HCT116 (cell line): ENCODE data around the gene RABGAP1. TPM values are rescaled to one million over a fixed set of nuclear protein-coding genes. Genes with fewer than 3 reads are reported as not detected.

Experiments used
- ATAC-seq: fragments of 200-7000 bp; cut with Tn5 transposase; 2 replicates; pipeline ENCODE4 v1.9.1; 2020; ENCODE audit warnings: mild to moderate bottlenecking, moderate library complexity
- BruUV-seq: library from RNA; stranded (reverse); fragments of 400-500 nt; replicated peaks from 2 replicates; lab custom pipeline; 2021; lab: Mats Ljungman, UMichigan
- CTCF ChIA-PET: fragments of 300-600 bp; sonication (Branson Sonifier 250); formaldehyde crosslinking; loops from one replicate; lab custom pipeline; 2021; ENCODE audit warnings: antibody characterized with exemption; lab: Charles Lee
- POLR2A ChIA-PET: fragments of 300-600, 350-600 bp; sonication (Branson Sonifier 250); formaldehyde crosslinking; loops from one replicate; lab custom pipeline; 2021; ENCODE audit warnings: antibody characterized with exemption; lab: Charles Lee
- RAD21 ChIA-PET, 2 experiments: fragments of 300-600 bp; sonication (Branson Sonifier 250); formaldehyde crosslinking; loops; one replicate each; lab custom pipeline; 2023; ENCODE audit warnings: low total read pairs in 2 of 2; ENCODE audit not compliant: uncharacterized antibody in 2 of 2, unreplicated experiment in 2 of 2, low non-redundant PET in 1 of 2; lab: Charles Lee
- DNase-seq: peaks from one replicate; pipeline ENCODE4 v3.0.0-alpha.2; 2010; ENCODE audit warnings: low read depth, low spot score
- H2AFZ ChIP-seq: fragments of 200-600 bp; shearing (Covaris generic), sonication (generic); 2 replicates; pipeline ENCODE4 v1.6.1; 2017; ENCODE audit warnings: low read depth, mixed run types, mixed read lengths, antibody characterized with exemption, low read length; ENCODE audit not compliant: poor library complexity, severe bottlenecking
- H3K27ac ChIP-seq: 2 replicates; pipeline ENCODE4 v1.5.1; 2012; ENCODE audit warnings: low read depth, low read length
- H3K27me3 ChIP-seq: fragments of 200-600 bp; sonication (generic); 2 replicates; pipeline ENCODE4 v1.6.1; 2016; ENCODE audit warnings: mixed run types, low read length, mixed read lengths; ENCODE audit not compliant: insufficient read depth
- H3K36me3 ChIP-seq, 2 experiments: fragments of 200-500 bp in 1 of 2; fragments of 200-600 bp in 1 of 2; sonication (Bioruptor generic) in 1 of 2; sonication (generic) in 1 of 2; 2 replicates each; pipeline versions ENCODE4 v1.5.1 to v1.6.1; 2014 to 2016; ENCODE audit warnings: low read length in 2 of 2, inconsistent platforms in 1 of 2, mixed read lengths in 1 of 2, mixed run types in 1 of 2; ENCODE audit not compliant: insufficient read depth in 2 of 2, control insufficient read depth in 1 of 2
- H3K4me1 ChIP-seq, 2 experiments: fragments of 200-600 bp in 1 of 2; sonication (generic) in 1 of 2; 2 replicates each; pipeline versions ENCODE4 v1.5.1 to v1.6.1; 2012 to 2017; ENCODE audit warnings: low read length in 2 of 2, inconsistent platforms in 1 of 2, mild to moderate bottlenecking in 1 of 2, mixed read lengths in 1 of 2, mixed run types in 1 of 2, moderate library complexity in 1 of 2; ENCODE audit not compliant: insufficient read depth in 2 of 2, control insufficient read depth in 1 of 2
- H3K4me2 ChIP-seq: fragments of 200-600 bp; sonication (generic); 2 replicates; pipeline ENCODE4 v1.6.1; 2017; ENCODE audit warnings: mixed run types, low read length, mixed read lengths
- H3K4me3 ChIP-seq, 2 experiments: fragments of 200-600 bp in 1 of 2; sonication (generic) in 1 of 2; replicated peaks in 1 of 2; 2 replicates each; pipeline ENCODE4 v1.5.1; 2011 to 2016; ENCODE audit warnings: low read length in 2 of 2, control low read depth in 1 of 2, low read depth in 1 of 2, mild to moderate bottlenecking in 1 of 2, mixed read lengths in 1 of 2, mixed run types in 1 of 2
- H3K79me2 ChIP-seq: fragments of 200-600 bp; sonication (generic); 2 replicates; pipeline ENCODE4 v1.6.1; 2017; ENCODE audit warnings: mild to moderate bottlenecking, mixed run types, low read length, moderate library complexity, mixed read lengths; ENCODE audit not compliant: insufficient read depth
- H3K9ac ChIP-seq: fragments of 200-600 bp; sonication (generic); 2 replicates; pipeline ENCODE4 v1.6.1; 2016; ENCODE audit warnings: low read length, mixed read lengths
- H3K9me2 ChIP-seq: fragments of 200-600 bp; sonication (generic), shearing (Covaris generic); 2 replicates; pipeline ENCODE4 v1.6.1; 2017; ENCODE audit warnings: mixed run types, mild to moderate bottlenecking, moderate library complexity; ENCODE audit not compliant: insufficient read depth
- H3K9me3 ChIP-seq, 2 experiments: fragments of 200-500 bp in 1 of 2; fragments of 200-600 bp in 1 of 2; sonication (Bioruptor generic) in 1 of 2; sonication (generic) in 1 of 2; 2 replicates each; pipeline ENCODE4 v1.6.1; 2014 to 2017; ENCODE audit warnings: low read length in 2 of 2, mixed read lengths in 2 of 2, inconsistent platforms in 1 of 2, low read depth in 1 of 2, mild to moderate bottlenecking in 1 of 2, mixed run types in 1 of 2, moderate library complexity in 1 of 2; ENCODE audit not compliant: control insufficient read depth in 1 of 2, insufficient read depth in 1 of 2
- H4K20me1 ChIP-seq: fragments of 200-600 bp; sonication (generic), shearing (Covaris generic); 2 replicates; pipeline ENCODE4 v1.6.1; 2017; ENCODE audit warnings: mixed run types, mild to moderate bottlenecking, moderate library complexity; ENCODE audit not compliant: insufficient read depth
- ATF3 ChIP-seq: IDR thresholded peaks from 2 replicates; pipeline ENCODE4 v1.6.1; 2012
- CBX3 ChIP-seq: IDR thresholded peaks from 2 replicates; pipeline ENCODE4 v1.6.1; 2012; ENCODE audit warnings: low read depth
- CEBPB ChIP-seq: IDR thresholded peaks from 2 replicates; pipeline ENCODE4 v1.6.1; 2012; ENCODE audit warnings: low read depth
- CTCF ChIP-seq, 3 experiments: fragments of 200-600 bp in 1 of 3; sonication (generic) in 1 of 3; IDR thresholded peaks in 2 of 3; conservative IDR thresholded peaks in 1 of 3; 2 replicates each; pipeline ENCODE4 v1.5.1; 2012 to 2017; ENCODE audit warnings: low read depth in 2 of 3, low read length in 2 of 3, antibody characterized with exemption in 1 of 3, borderline replicate concordance in 1 of 3, control low read depth in 1 of 3, mild to moderate bottlenecking in 1 of 3, mixed read lengths in 1 of 3, mixed run types in 1 of 3, moderate library complexity in 1 of 3; ENCODE audit not compliant: insufficient read depth in 1 of 3
- ELF1 ChIP-seq: IDR thresholded peaks from 2 replicates; pipeline ENCODE4 v1.6.1; 2012; ENCODE audit warnings: low read depth, borderline replicate concordance
- EZH2 ChIP-seq: fragments of 200-600 bp; sonication (generic); IDR thresholded peaks from 2 replicates; pipeline ENCODE4 v1.6.1; 2017; ENCODE audit warnings: antibody characterized with exemption, mixed run types
- EZH2phosphoT487 ChIP-seq: fragments of 200-600 bp; IDR thresholded peaks from 2 replicates; pipeline ENCODE4 v1.6.1; 2018; ENCODE audit warnings: antibody characterized with exemption, borderline replicate concordance
- JUND ChIP-seq: IDR thresholded peaks from 2 replicates; pipeline ENCODE4 v1.6.1; 2012
- MAX ChIP-seq: IDR thresholded peaks from 2 replicates; pipeline ENCODE4 v1.6.1; 2012
- POLR2A ChIP-seq: IDR thresholded peaks from 2 replicates; pipeline ENCODE4 v1.7.0; 2011; ENCODE audit warnings: borderline replicate concordance; ENCODE audit not compliant: insufficient read depth, insufficient read length; ENCODE audit errors: extremely low read depth
- POLR2AphosphoS5 ChIP-seq: IDR thresholded peaks from 2 replicates; pipeline ENCODE4 v1.6.1; 2011; ENCODE audit warnings: mild to moderate bottlenecking, low read depth, low read length, moderate library complexity
- REST ChIP-seq: IDR thresholded peaks from 2 replicates; pipeline ENCODE4 v1.6.1; 2012; ENCODE audit warnings: low read depth
- SIN3A ChIP-seq: IDR thresholded peaks from 2 replicates; pipeline ENCODE4 v1.6.1; 2012; ENCODE audit warnings: low read depth
- SP1 ChIP-seq: IDR thresholded peaks from 2 replicates; pipeline ENCODE4 v1.6.1; 2012; ENCODE audit warnings: low read depth
- SRF ChIP-seq: IDR thresholded peaks from 2 replicates; pipeline ENCODE4 v1.6.1; 2012; ENCODE audit warnings: low read depth
- TCF7L2 ChIP-seq: IDR thresholded peaks from 2 replicates; pipeline ENCODE4 v1.7.0; 2011; ENCODE audit warnings: borderline replicate concordance, inconsistent platforms; ENCODE audit not compliant: insufficient read depth, insufficient read length; ENCODE audit errors: extremely low read depth
- YY1 ChIP-seq: IDR thresholded peaks from 2 replicates; pipeline ENCODE4 v1.6.1; 2011; ENCODE audit warnings: low read length, low read depth, moderate library complexity, mild to moderate bottlenecking; ENCODE audit not compliant: insufficient replicate concordance; ENCODE audit errors: extremely low read depth
- ZBTB33 ChIP-seq: IDR thresholded peaks from 2 replicates; pipeline ENCODE4 v1.6.1; 2011; ENCODE audit warnings: mild to moderate bottlenecking, low read length, moderate library complexity; ENCODE audit not compliant: insufficient replicate concordance; ENCODE audit errors: extremely low read depth
- ZFX ChIP-seq: fragments of 450-650 bp; IDR thresholded peaks from 2 replicates; pipeline ENCODE4 v1.6.1; 2017
- ZNF274 ChIP-seq: fragments of 200-500 bp; sonication (Bioruptor generic); IDR thresholded peaks from 2 replicates; pipeline ENCODE4 v1.6.1; 2014; ENCODE audit warnings: mild to moderate bottlenecking, low read depth, low read length, inconsistent platforms
- intact Hi-C: fragments of 100-400 bp; cut with micrococcal nuclease; formaldehyde crosslinking; loops from 2 replicates; pipeline ENCODE4 v1.10.0; 2022
- total RNA-seq: library from RNA; stranded (reverse); gene quantifications from one replicate; pipeline ENCODE4 v1.2.1, GENCODE V29; 2021; ENCODE audit not compliant: unreplicated experiment

RABGAP1 gene
- total RNA-seq, 1 experiment from 2014 or later: 29.7 TPM

- intact Hi-C loops: no loop called here
- TF ChIP-seq EZH2 (no peak), JUND (no peak), ELF1 (no peak), ZNF274 (no peak), EZH2phosphoT487 (no peak), ZFX (no peak), POLR2A (no peak), CTCF (IDR thresholded peaks at IDR 0.05 in 2 of 3, conservative IDR thresholded peaks at IDR 0.05 in 1 of 3; ENCODE audit: borderline replicate concordance in 1 of 3, insufficient read depth in 1 of 3, low read depth in 2 of 3, low read length in 2 of 3) (no peak), SIN3A (no peak), ATF3 (no peak), TCF7L2 (no peak), CEBPB (no peak), ZBTB33 (no peak), SRF (no peak), REST (no peak), YY1 (no peak), SP1 (no peak), MAX (no peak), CBX3 (no peak), POLR2AphosphoS5 (no peak)
- ATAC-seq: no peak
Observed at GRCh38 chr9:123016631-123017030, 75.8 kb downstream of the RABGAP1 start.

More at GRCh38 chr9:123016631-123017030, 75.8 kb downstream of the RABGAP1 start:
- BruUV-seq: no TSS peak
- Histone ChIP-seq H3K27me3 (no peaks in the 10 kb centered on the region), H3K9me3 (no peaks in the 10 kb centered on the region), H4K20me1 (no peaks in the 10 kb centered on the region), H2AFZ (no peak overlapping the region), H3K9ac (no peak overlapping the region), H3K36me3 (peaks cover 24 to 26% of the 10 kb centered on the region in 2 experiments), H3K27ac (no peak overlapping the region), H3K4me2 (no peak overlapping the region), H3K4me1 (no peaks in the 10 kb centered on the region), H3K4me3 (no peak overlapping the region), H3K9me2 (no peaks in the 10 kb centered on the region), H3K79me2 (no peaks in the 10 kb centered on the region)
- POLR2A ChIA-PET: no interaction called here
- CTCF ChIA-PET: no interaction called here
- RAD21 ChIA-PET: no interaction called here
- DNase-seq: no peak
